GM19463 (cell line): Measurements from ENCODE around the gene DHRS9.

Source experiments
- ATAC-seq: cut with Tn5 transposase; IDR thresholded peaks from one replicate; pipeline ENCODE4 v1.9.1; 2021; ENCODE audit warnings: mild to moderate bottlenecking, moderate library complexity; ENCODE audit not compliant: unreplicated experiment

The DHRS9 gene

GRCh38 chr2:169093535-169093934, 24.2 kb downstream of the DHRS9 start:
- no peak for ATAC-seq

GRCh38 chr2:169094676-169095075, 25.3 kb downstream of the DHRS9 start:
- no peak for ATAC-seq

- ATAC-seq: peak; percentile 63
Observed at GRCh38 chr2:169095621-169096105, 26.3 kb downstream of the DHRS9 start.

GRCh38 chr2:169104848-169105247, 35.5 kb downstream of the DHRS9 start:
- ATAC-seq: no peak

DNA sequence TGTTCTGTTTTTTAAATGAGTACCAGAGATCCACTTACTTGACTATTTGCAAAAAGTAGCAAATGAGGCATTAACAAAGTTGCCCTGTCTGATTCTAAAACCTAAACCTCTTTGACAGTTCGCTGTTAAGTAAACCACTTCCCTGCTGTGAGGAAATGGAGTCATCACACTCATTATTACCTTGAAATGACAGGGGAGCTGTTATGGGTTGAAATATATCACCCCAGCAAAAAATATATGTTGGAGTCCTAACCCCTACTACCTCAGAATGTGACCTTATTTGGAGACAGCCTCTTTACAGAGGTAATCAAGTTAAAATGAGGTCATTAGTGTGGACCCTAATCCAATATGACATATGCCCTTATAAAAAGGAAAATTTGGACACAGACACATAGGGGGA, 36.1 kb downstream of the DHRS9 start:
- ATAC-seq: no peak

GRCh38 chr2:169106134-169106533, 36.8 kb downstream of the DHRS9 start:
- no peak for ATAC-seq

GRCh38 chr2:169106563-169107545, 37.5 kb downstream of the DHRS9 start:
- ATAC-seq: no peak

DNA sequence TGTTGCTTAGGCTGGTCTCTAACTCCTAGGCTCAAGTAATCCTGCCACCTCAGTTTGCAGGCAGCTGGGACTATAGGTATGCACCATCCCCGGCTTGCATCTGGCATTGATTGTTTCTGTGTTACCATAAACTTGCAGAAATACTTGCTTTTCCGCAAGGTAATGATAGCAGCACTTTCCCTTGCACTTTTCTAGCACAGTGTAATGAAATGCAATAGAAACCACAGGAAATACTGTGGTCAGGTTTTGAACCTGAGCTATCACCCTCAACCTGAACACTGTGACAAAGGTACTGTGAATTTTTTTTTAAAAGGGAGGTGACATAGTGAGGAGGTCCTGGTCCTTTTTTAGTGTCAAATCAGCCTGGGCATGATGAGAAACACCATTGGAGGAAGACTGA, 38.3 kb downstream of the DHRS9 start:
- ATAC-seq: peak; percentile 62

GRCh38 chr2:169108099-169108884, 38.9 kb downstream of the DHRS9 start:
- no peak for ATAC-seq

- ATAC-seq: peak; percentile 67
Observed at GRCh38 chr2:169109502-169110409, 40.4 kb downstream of the DHRS9 start.

GRCh38 chr2:169110419-169110818, 41.1 kb downstream of the DHRS9 start:
- ATAC-seq: no peak

- ATAC-seq: no peak
Observed at GRCh38 chr2:169110916-169111315, 41.6 kb downstream of the DHRS9 start.

DNA sequence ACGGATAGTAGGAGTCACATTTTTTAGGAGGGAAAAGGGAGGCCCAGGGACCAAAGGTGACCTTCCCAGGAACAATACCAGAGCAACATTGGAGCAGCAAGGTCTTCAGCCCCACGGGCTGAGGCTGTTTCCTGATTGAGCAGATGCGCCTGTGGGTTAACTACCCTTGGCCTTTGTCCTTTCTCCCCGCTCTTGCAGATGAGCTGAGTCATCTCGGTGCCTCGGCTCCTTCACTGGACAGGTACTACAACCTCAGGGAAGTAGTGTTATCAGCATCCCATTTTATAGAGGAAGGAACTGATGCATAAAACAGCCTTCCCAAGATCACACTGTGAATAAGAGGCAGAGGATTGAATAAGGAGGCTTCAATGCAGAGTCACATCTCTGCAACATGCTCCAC, 43.5 kb downstream of the DHRS9 start:
- ATAC-seq: no peak

GRCh38 chr2:169114056-169114455, 44.7 kb downstream of the DHRS9 start:
- ATAC-seq: no peak

GRCh38 chr2:169116327-169116726, 47.0 kb downstream of the DHRS9 start:
- ATAC-seq: no peak

- ATAC-seq: no peak
Observed at GRCh38 chr2:169116993-169117392, 47.6 kb downstream of the DHRS9 start.

DNA sequence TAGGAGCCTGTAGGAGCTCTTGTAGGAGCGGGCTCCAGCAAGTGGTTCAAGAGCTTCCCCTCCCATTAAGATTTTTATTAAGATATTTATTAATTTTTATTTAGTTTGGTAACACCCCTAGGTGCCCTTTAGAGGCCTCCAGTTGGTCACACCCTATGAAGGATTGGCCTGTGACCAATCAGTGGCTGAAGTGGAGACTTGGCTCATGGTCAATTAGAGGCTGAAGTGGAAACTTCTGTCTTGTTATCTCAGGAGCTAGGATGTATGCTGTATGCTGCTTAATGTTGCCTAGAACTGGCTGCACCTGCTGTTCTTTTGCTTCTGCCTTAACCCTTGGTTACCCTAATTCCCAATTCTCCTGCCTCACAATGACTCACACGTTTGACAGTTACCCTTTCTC, 48.7 kb downstream of the DHRS9 start:
- no peak for ATAC-seq

- ATAC-seq: no peak
Observed at GRCh38 chr2:169119123-169119760, 49.9 kb downstream of the DHRS9 start.

- no peak for ATAC-seq
Observed at GRCh38 chr2:169119851-169120250, 50.5 kb downstream of the DHRS9 start.

- no peak for ATAC-seq
Observed at GRCh38 chr2:169129703-169130243, 60.4 kb downstream of the DHRS9 start.
